OCI-LY7 (cell line): Measurements from ENCODE around the gene REXO1.

Experiments used
- CTCF ChIP-seq: fragments of 200-600 bp; sonication (generic); conservative IDR thresholded peaks from 2 replicates; pipeline ENCODE4 v1.5.1; 2014; ENCODE audit warnings: mild to moderate bottlenecking, antibody characterized with exemption, low read length, moderate library complexity, mixed read lengths
- EZH2phosphoT487 ChIP-seq: fragments of 200-600 bp; sonication (generic); IDR thresholded peaks from 2 replicates; pipeline ENCODE4 v1.6.1; 2018; ENCODE audit warnings: low read depth, borderline replicate concordance, mild to moderate bottlenecking, mixed run types, antibody characterized with exemption, low read length, moderate library complexity, mixed read lengths

- TF ChIP-seq CTCF = no peak
- no peak for TF ChIP-seq EZH2phosphoT487
Measured at GRCh38 chr19:1841209-1841924, 6.9 kb downstream of the REXO1 start.
